Measurements from ENCODE around the gene CYP24A1.

The CYP24A1 gene

DNA sequence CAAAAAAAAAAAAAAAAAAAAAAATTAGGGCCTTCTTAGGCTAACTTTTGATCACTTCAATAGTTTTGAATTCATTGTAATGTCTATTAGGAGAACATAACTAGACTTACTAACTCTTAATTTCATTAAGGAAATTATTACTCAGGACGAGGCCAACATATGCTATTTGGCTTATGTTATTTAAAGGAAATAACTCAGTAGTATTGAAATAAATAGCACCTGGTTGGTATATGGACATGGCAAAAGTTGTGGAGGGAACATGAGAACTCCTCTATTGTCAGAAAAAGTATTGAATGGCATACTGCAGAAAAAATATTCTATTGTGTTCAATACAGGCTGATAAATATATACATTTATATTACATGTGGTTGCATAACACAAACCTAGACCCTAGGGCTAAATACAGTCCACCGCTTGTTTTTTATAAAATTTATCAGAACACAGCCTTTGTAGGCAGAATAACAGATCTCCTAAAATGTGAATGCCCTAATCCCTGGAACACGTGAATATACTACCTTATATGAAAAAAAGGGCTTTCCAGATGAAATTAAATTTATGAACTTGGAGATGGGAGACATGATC is 18.0 kb downstream of the CYP24A1 start:
- no peak for DNase-seq (ENCODE audit: low read depth)

- DNase-seq (ENCODE audit: low read depth) = no peak
These were observed 19.3 kb downstream of the CYP24A1 start for GRCh38 chr20:54154439-54154838.

DNA sequence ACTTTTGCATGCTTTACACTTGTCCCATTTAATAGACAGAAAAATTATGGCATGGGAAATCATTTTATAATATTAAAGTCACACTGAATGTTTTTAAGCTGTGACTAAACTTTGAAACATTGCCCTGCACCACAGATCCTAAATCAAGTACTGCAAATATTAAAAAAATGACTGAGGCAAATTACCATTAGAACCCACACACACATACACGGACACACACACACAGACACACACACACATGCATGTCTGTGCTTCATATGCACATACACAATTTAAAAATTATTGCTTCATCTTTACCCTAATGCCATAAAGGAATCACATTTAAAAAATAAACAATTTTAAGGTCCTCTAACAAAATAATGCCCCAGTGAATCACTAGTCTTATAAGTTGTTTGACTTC is 19.9 kb downstream of the CYP24A1 start:
- DNase-seq (ENCODE audit: low read depth) = no peak

DNA sequence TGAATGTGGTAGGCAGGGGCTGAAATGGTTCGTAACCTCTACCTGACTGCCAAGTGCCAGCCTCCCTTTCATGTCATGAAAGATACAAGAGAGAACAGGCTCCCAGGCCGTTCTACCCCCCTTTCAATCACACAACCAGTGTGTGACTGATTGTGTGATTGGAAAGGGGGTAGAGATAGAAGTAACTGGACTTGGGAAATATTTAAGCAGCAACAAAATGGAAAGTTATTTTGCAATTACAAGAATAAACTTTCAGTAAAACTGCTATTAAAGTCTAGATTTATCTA is 20.8 kb downstream of the CYP24A1 start:
- no peak for DNase-seq (ENCODE audit: low read depth)

GRCh38 chr20:54152227-54153040 is 21.4 kb downstream of the CYP24A1 start:
- DNase-seq (ENCODE audit: low read depth) = no peak

DNA sequence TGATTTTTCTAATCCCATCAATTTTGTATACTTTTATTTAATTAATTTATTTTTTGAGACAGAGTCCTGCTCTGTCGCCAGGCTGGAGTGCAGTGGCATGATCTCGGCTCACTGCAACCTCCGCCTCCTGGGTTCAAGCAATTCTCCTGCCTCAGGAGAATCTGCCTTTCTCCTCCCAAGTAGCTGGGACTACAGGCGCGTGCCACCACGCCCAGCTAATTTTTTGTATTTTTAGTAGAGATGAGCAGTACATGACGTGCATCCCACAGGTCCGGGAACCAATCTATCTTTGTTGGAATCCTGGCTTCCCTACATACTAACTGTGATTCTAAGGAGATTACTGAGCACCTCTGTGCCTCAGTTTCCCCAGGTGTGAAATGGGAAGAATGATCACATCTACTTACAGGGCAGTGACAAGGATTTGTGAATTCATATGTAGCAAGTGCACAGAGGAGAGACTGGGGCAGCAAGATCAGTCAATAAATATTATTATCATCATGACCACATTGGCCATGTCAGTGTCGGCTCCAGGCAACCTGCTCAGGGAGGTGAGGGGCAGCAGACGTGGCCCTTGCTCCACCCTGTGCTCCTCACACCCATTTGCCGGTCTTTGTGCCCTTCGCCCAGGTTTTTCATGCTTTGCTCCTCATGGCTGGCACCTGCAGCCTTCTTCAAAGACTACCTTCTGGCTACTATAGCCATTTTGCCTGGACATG is 22.1 kb downstream of the CYP24A1 start:
- no peak for DNase-seq (ENCODE audit: low read depth)

DNA sequence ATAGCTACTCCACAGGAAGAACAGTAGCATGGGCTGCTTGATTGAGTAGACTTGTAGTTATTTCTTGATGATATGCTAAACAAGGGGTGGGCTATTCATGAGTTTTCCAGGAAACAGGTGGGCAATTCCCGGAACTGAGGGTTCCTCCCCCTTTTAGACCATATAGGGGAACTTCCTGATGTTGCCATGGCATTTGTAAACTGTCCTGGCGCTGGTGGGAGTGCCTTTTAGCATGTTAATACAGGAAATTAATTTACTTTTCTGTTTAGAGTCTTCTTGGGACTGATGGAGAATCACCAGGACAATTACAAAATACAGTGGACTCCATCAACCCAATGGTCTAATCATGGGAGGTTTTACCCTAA is 22.7 kb downstream of the CYP24A1 start:
- no peak for DNase-seq (ENCODE audit: low read depth)

DNA sequence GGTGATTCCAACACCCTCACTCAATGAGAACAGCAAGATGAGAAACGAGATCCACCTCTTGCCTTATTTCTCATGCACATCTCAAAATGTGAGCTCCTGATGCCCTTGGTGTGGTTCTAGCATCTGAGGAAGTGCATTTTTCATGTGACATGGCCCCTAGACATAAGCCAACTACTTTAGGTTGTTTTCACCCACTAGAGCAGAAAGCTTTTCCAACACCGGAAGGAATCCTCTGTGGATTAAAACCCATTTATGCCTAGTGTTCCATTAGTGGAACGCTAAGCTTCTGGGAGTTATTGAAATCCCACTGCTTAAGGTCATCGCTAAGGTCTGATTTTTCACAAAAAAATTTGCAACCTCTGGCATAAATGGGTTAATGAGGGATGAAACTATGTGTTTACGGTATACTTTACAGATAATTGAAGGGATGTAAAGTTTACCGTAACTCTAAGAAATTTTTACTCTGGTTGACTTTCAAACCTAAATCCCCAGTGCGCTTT is 24.0 kb downstream of the CYP24A1 start:
- no peak for DNase-seq (ENCODE audit: low read depth)

GRCh38 chr20:54148947-54149764 is 24.6 kb downstream of the CYP24A1 start:
- no peak for DNase-seq (ENCODE audit: low read depth)

GRCh38 chr20:54146672-54147071 is 27.1 kb downstream of the CYP24A1 start:
- no peak for DNase-seq (ENCODE audit: low read depth)

DNA sequence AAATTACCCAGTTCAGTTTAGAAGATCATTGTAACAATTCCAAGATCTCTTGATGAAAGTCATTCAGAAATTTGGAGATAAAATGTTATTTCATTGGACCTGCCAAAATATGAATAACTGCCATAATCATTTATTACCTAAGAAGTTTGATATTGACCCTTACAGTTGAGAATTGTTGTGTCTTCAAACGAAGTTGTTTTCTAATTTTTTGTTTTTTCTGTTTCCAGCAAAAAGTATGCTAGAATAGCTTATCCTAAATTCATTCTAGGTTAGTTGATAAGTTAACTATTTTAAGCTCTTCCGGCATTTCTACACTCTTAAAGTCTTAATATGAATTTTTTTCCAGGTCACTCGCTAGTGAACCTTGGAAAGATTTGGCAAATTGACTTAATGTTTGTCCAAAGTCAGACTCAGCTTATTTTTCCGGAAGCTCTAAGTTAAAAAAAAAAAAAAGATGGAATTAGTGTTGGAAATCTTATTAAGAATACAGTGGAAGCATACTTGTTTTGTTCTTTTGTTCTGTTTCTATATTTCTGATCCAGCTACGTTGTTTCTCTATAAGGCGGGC is 28.9 kb downstream of the CYP24A1 start:
- DNase-seq (ENCODE audit: low read depth) = no peak

DNA sequence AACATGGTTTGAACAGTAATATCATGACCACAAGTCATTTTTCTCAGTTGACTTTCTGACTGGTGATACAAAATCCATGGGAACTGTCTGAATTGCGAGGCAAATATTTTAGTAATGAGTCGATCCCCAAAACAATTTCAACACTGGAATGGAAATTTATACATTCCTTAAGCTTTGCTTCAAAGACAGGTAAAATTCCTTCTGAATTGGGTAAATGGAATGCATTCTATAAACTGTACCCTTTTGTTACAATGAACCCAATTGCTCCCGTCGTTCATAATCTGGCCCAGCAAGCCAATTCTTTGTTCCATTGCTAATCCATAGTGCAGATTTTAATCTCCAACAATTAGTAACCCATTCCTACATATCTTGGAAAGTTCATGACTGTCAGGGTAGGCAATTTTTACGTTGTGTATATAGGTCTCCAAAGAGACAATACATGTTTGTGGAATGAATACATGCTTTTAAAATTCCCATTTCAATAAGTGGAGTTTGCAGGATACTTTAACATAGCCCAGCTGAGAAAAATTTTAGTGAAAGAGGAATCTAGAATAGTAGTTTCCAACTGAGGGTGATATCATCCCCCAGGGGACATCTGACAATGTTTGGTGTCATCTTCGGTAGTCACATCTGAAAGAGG is 32.7 kb downstream of the CYP24A1 start:
- no peak for DNase-seq (ENCODE audit: low read depth)

GRCh38 chr20:54140486-54140885 is 33.3 kb downstream of the CYP24A1 start:
- DNase-seq (ENCODE audit: low read depth) = no peak

DNA sequence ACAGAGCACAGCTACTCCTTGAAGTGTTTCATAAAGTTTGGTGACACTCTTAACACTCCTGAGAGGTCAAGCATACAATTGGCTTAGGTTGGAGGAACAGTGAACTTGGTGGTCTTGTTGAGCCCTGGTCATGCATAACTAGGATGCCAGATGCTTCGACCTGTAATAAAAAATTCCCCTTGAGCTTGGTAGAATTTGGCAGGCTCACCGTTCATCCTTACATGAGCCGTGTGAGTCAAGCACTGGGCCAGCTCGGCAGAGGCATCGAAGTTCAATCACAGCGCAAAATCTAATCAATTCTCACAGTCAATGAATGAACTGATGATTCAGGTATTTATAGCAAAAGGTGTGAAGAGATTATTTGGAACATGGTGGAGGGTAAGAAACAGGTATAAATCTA is 33.7 kb downstream of the CYP24A1 start:
- DNase-seq (ENCODE audit: low read depth) = no peak

DNA sequence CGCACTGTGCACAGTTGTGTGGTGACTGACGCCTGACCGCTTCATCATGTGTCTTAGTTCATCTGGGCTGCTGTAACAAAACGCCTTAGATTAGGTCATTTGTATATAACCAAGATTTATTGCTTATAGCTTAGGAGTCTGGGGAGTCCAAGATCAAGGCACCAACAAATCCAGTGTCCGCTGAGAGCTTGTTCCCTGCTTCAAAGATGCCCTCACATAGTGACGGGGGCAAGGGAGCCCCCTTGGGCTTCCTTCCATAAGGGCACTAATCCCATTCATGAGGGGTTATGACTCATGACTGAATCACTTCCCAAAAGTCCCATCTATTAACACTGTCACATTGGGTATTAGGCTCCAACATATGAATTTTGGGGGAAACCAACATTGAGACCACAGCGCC is 34.6 kb downstream of the CYP24A1 start:
- DNase-seq (ENCODE audit: low read depth) = no peak

- no peak for DNase-seq (ENCODE audit: low read depth)
These were observed 35.4 kb downstream of the CYP24A1 start for GRCh38 chr20:54138427-54138826.

DNA sequence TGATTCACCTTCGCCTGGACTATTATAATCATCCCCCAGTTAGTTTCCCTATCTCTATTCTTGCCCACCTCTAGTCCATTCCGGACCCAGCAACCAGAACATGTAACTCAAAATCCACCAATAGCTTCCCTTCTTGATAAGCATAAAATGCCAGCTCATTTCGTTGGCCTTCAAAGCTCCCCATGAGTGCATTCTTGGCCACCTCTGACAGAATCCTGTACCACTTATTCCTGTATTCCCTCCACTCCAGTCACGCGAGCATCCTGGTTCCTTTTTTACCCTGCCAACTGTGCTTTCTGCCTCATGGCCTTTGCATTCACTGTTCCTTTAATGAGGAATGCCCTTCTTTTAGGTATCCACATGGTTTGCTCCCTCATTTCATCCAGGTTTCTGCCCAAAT is 36.7 kb downstream of the CYP24A1 start:
- DNase-seq (ENCODE audit: low read depth) = no peak

DNA sequence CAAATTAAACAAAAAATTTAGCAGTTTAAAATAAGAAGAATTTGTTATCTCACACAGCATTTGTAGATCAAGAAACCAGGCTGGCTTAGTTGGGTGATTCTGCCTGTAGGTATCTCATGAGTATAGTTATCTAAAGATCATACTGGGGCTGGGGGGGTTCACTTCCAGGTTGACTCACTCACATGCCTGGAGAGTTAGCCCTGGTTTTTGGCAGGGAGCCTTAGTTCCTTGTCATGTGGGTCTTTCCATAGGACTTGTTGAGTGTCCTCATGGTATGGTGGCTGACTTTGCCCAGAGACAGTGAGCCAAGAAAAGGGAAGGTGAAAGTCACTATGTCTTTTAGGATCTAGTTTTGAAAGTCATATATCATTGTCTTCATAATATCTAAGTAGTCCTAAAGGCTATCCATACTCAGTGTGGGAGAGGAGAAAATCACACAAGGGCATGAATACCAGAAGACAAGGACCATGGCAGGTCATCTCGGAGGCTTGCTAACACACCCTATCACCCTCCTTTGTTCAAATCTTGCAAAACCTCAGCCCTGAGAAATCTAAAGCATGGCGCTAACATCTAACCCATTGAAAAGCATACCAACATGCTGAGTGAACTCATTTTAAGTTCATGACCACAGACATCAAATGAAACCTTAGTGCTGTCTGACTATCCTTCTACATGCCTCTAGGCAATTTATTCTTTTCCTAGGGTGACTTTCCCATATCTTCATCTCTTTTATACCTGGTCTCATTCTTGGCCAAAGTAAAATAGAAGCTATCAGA is 39.2 kb downstream of the CYP24A1 start:
- DNase-seq (ENCODE audit: low read depth) = no peak

DNA sequence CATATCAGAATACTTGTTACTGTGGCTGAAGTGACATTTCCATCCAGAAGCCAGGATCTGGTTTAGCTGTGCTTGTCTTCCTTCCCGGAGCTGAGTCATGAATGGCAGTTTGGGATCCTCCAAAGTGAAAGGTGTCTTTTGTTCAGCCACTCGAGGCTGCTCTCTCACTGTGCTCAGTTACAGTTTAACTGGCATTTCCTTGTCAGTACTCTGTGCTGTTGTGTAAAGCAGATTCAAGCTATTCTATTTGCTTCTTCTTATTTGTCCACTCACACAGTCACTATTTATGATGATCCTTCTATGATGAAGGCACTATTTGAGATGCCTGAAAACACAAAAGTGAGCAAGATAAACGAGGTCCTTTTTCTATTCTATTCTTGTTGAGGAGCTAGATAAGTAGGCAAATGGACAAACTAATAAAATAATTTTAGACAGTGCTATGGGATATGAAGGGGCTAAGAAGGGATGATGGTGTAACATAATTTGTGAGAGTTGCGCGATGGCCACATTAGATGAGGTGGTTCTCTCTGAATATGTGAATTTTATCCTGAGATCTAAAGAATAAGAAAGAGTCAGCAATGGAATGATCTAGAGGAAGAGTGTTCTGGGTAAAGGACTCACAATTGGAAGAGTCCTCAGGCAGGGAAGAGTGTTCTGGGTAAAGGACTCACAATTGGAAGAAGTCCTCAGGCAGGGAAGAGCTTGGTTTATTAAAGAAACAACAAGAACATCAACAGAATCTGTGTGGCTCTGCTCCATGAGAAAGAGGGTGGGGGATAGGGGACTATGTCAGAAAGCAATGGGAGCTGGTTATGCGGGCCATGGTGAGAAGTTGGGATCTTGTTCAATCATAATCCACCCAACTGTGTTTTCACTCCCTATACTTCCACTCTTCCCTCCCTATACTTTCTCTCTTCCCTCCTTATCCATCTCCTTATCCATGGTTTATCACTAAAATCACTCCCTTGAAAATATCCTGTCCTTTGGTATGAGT is 40.1 kb downstream of the CYP24A1 start:
- no peak for DNase-seq (ENCODE audit: low read depth)
